NCI-H526 (cell line): Measurements from ENCODE around the gene PET100.
A peak's percentile ranks its signal among the peaks of the same experiment; 100 is the strongest.

ENCODE experiments used
- DNase-seq, 2 experiments: peaks; one replicate each; lab custom pipeline; 2025; lab: John Stamatoyannopoulos, UW

Gene PET100

DNA sequence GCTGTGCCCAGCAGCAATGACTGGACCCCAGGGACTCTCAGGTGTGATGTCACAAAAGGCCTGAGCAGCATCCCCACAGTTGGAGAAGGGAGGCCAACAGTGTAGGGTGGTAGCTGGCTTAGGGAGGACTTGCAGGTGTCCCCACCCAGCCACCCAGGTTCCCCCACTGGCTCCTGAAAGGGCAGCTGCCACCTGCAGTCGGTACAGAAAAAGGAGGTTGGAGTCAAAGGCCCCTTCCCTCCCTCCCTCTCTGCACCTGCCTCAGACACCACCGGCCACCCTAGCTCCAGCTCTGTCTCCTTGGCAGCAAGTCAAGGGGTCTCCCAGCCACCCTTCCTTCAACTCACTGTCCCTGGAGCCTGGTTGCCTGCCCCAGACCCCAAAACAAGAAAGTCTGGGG lies 4.1 kb downstream of the PET100 start, which contains the start of gene PCP2:
PCP2 (minus strand) TSS at position 22 of the 400 bp plus-strand sequence. CDS start 262 bp downstream, outside the sequence.
- DNase-seq: no peak

- DNase-seq: no peak
Measured at GRCh38 chr19:7635670-7636069, 6.1 kb downstream of the PET100 start.

DNA sequence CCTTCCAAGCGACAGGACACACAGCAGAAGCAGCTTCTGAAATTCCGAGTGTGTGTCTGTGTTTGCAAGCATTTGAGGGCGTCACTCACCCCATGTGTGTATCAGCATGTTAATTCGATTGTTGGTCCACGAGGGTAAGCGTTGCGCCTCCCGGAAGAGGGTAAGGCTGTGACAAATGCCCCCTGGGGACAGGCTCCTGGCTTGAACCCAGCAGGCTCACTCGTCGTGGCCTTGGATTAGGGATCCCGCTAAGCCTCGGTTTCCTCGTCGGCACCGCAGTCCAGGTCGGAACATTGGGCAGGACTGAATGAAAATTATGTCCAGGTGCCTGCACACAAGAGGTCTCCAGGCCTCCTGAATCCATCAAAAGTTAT lies 6.7 kb downstream of the PET100 start:
- no peak for DNase-seq

DNA sequence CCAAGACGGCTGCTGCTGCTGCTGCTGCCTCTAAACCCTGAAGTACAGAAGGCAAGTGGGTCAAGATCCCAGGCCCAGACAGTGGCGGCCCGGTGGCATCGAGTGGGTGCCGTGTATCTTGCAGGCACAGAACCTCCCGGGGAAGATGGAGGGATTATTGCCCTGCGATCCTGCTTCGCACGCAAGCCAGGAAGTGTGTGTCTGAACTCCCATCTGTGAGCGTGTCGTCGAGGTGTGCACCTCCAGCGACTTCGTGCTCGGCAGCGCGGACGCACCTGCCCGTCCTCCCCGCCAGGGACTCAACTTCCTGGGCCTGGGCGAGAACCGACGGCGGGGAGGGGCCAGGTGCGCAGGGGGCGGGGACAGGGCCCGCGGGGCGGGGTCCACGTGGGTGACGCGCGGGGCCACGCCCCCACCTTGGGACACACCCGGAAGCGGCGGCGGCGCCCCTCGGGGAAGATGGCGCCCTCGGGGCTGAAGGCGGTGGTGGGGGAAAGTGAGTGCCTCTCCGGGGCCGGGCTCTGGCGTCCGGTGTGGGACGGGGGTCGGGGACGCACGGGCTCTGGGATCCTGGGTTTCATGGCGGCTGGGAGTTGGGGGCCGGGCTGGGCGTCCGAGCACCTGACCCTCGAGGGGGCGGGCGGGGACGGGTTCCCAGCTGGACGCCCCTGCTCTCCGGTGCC lies 7.2 kb downstream of the PET100 start, which contains the start of gene STXBP2:
STXBP2 (plus strand) TSS at position 420 of the 683 bp plus-strand sequence; CDS start at position 460, 40 bp downstream.
- DNase-seq: peak; percentile 22 to 80

DNA sequence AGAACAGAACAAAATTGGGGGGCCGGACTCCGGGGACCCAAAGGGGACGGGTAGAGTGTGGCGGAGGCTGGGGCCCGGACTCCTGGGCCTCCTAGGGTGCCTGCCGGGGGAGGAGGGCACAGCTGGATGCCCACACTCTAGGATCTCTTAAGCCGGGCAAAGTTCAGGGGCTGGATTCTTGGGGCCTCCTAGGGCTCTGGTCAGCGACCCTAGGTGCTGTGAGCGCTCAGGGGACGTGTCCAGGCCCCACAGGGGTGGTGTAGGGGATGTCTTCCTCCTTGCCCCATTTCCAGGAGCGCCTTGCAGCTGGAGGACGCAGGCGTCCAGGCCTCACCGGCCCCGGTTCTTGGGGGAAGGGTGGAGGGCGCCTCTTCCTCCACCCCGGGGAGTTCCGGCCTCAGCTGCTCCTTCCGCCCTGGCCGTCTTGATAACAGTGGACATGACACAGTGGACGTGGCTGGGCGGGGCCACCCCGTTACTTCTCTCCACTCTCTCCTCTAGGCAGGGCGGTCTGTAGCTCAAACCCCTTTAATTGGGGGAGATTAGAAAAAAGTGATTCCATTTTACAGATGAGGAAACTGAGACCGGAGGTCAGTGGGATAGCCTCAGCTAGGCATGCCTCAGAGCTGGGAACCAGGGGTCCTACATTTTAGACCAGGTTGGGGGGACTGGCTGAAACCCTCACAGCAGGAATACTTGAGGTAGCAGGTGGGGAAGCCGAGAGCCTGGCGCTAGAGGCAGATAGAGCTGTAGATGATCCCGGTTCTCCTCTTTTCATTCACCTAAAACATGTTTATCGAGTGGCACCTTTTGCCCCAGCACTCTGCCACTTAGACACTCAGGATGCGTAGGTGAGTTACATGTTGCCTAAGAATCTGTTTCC lies 8.0 kb downstream of the PET100 start:
- DNase-seq: no peak

- no peak for DNase-seq
Measured at GRCh38 chr19:7638802-7639465, 9.3 kb downstream of the PET100 start.

DNA sequence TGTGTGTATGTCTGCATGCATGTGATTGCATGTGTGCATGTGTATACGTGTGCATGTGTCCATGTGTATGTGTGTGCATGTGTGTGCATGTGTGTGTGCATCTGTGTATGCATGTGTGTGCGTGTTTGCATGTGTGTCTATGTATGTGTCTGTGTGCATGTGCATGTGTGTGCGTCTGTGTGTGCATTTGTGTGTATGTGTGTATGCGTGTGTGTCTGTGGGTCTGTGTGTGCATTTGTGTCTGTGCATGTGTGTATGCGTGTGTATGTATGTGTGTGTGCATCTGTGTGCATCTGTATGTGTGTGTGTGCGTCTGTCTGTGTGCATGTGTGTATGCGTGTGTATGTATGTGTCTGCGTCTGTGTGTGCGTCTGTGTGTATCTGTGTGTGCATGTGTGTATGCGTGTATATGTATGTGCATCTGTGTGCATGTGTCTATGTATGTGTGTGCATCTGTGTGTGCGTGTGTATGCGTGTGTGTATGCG lies 10.3 kb downstream of the PET100 start:
- no peak for DNase-seq

- no peak for DNase-seq
Measured at GRCh38 chr19:7640803-7641202, 11.2 kb downstream of the PET100 start.

- DNase-seq: no peak
Measured at GRCh38 chr19:7641290-7642276, 12.0 kb downstream of the PET100 start.

- no peak for DNase-seq
Measured at GRCh38 chr19:7642295-7643030, 12.9 kb downstream of the PET100 start.

DNA sequence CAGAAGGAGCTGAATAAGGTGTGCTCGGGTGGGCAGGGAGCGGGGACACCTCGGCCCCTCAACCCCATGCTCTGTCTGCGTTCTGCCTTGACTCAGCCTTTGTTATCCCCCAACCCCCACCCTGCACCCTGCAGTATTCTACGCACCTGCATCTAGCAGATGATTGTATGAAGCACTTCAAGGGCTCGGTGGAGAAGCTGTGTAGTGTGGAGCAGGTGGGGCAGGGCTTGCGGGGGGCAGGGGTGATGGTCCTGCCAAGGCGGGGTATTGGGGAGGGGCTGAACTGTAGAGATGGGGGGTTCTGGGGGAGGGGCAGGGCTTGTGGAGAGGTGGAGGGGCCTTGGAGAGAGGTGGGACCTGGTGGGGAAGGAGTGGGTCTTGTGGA lies 13.4 kb downstream of the PET100 start:
- no peak for DNase-seq

GRCh38 chr19:7643629-7644549 lies 14.3 kb downstream of the PET100 start:
- DNase-seq: peak in 1 of 2 experiments; percentile 27

DNA sequence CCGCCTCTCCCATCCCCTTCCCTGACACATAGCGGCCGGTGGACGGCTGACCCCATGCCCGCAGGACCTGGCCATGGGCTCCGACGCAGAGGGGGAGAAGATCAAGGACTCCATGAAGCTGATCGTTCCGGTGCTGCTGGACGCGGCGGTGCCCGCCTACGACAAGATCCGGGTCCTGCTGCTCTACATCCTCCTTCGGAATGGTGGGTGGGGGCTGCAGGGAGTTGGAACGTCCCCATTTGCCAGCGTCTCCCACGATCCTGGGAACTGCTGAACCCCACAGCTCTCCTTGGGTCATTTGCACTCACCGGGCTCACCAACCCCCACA lies 14.9 kb downstream of the PET100 start:
- no peak for DNase-seq

GRCh38 chr19:7645163-7645562 lies 15.6 kb downstream of the PET100 start:
- no peak for DNase-seq

GRCh38 chr19:7645656-7646425 lies 16.2 kb downstream of the PET100 start:
- DNase-seq: no peak

- no peak for DNase-seq
Measured at GRCh38 chr19:7646426-7646700, 16.8 kb downstream of the PET100 start.

GRCh38 chr19:7647156-7647555 lies 17.6 kb downstream of the PET100 start:
- no peak for DNase-seq

GRCh38 chr19:7648265-7649014 lies 18.8 kb downstream of the PET100 start:
- no peak for DNase-seq
